HepG2 (cell line): ENCODE data around the gene IFNE. TPM values are rescaled to one million over a fixed set of nuclear protein-coding genes. Genes with fewer than 3 reads are reported as not detected.

Experiments
- ATAC-seq: fragments of 200-7000 bp; cut with Tn5 transposase; 3 replicates; pipeline ENCODE4 v1.9.1; 2020; ENCODE audit warnings: mild to moderate bottlenecking, moderate library complexity
- BruUV-seq: library from RNA; stranded (reverse); fragments of 400-500 nt; replicated peaks from 2 replicates; lab custom pipeline; 2021; lab: Mats Ljungman, UMichigan
- CTCF ChIA-PET: fragments of 300-600 bp; formaldehyde crosslinking; extraction: SDS; loops from one replicate; lab custom pipeline; 2021; ENCODE audit warnings: low total read pairs, inconsistent platforms, low intra/inter-chr PET ratio; lab: Yijun Ruan, JAX
- POLR2A ChIA-PET: fragments of 350-600 bp; sonication (Branson Sonifier 250); formaldehyde crosslinking; loops from one replicate; lab custom pipeline; 2020; ENCODE audit warnings: antibody characterized with exemption, inconsistent platforms; lab: Yijun Ruan, JAX
- DNase-seq: peaks from one replicate; pipeline ENCODE4 v3.0.0-alpha.2; 2015; ENCODE audit warnings: low spot score
- FAIRE-seq: peaks from 3 replicates; lab custom pipeline; 2011; peaks lifted over from hg19 to GRCh38; lab: Jason Lieb, UNC
- H2AFZ ChIP-seq: one replicate; pipeline ENCODE4 v1.6.1; 2011; ENCODE audit warnings: low read length, inconsistent platforms
- H3K27ac ChIP-seq: fragments of 300-600 bp; 3 replicates; pipeline ENCODE4 v1.8.0; 2011; ENCODE audit warnings: mixed run types, mild to moderate bottlenecking, mixed read lengths, low read length, inconsistent platforms; ENCODE audit not compliant: insufficient read depth; ENCODE audit errors: extremely low read length
- H3K27me3 ChIP-seq, 2 experiments: fragments of 200-600 bp in 1 of 2; 2 replicates in 1 of 2; 3 replicates in 1 of 2; pipeline versions ENCODE4 v1.6.0 to v1.8.0; 2011; ENCODE audit warnings: low read length in 2 of 2, mild to moderate bottlenecking in 2 of 2, moderate library complexity in 2 of 2, inconsistent platforms in 1 of 2; ENCODE audit not compliant: insufficient read depth in 2 of 2, control insufficient read depth in 1 of 2
- H3K36me3 ChIP-seq, 2 experiments: fragments of 200-600 bp in 1 of 2; replicated peaks in 1 of 2; 2 replicates in 1 of 2; 3 replicates in 1 of 2; pipeline versions ENCODE4 v1.5.1 to v1.8.0; 2011; ENCODE audit warnings: low read length in 2 of 2, inconsistent platforms in 1 of 2; ENCODE audit not compliant: insufficient read depth in 2 of 2, control insufficient read depth in 1 of 2
- H3K4me1 ChIP-seq: 2 replicates; pipeline ENCODE4 v1.5.1; 2012; ENCODE audit warnings: low read length, inconsistent platforms; ENCODE audit not compliant: insufficient read depth
- H3K4me2 ChIP-seq: 2 replicates; pipeline ENCODE4 v1.6.0; 2011; ENCODE audit warnings: low read depth, low read length, inconsistent platforms
- H3K4me3 ChIP-seq, 3 experiments: fragments of 200-600 bp in 1 of 3; sonication (generic), shearing (Covaris generic) in 1 of 3; replicated peaks in 1 of 3; 2 replicates each; pipeline ENCODE4 v1.5.1; 2011 to 2016; ENCODE audit warnings: low read length in 3 of 3, inconsistent platforms in 2 of 3, low read depth in 2 of 3, mild to moderate bottlenecking in 2 of 3, control low read depth in 1 of 3, mixed read lengths in 1 of 3; ENCODE audit not compliant: insufficient read depth in 1 of 3
- H3K79me2 ChIP-seq: one replicate; pipeline ENCODE4 v1.6.1; 2011; ENCODE audit warnings: low read length, inconsistent platforms; ENCODE audit not compliant: insufficient read depth
- H3K9ac ChIP-seq: 2 replicates; pipeline ENCODE4 v1.6.0; 2011; ENCODE audit warnings: mild to moderate bottlenecking, low read depth, low read length, inconsistent platforms; ENCODE audit not compliant: insufficient read depth
- H3K9me3 ChIP-seq: 2 replicates; pipeline ENCODE4 v1.5.1; 2012; ENCODE audit warnings: mild to moderate bottlenecking, low read length
- H4K20me1 ChIP-seq: 2 replicates; pipeline ENCODE4 v1.6.0; 2011; ENCODE audit warnings: inconsistent platforms, mild to moderate bottlenecking, low read length, moderate library complexity; ENCODE audit not compliant: insufficient read depth
- ATF5 ChIP-seq: sonication (generic); formaldehyde crosslinking; IDR thresholded peaks from 2 replicates; pipeline ENCODE4 v1.4.0; 2020; ENCODE audit warnings: mild to moderate bottlenecking, low read depth, missing genetic modification reagents
- CBX1 ChIP-seq: IDR thresholded peaks from one replicate; pipeline ENCODE4 v1.6.1; 2016; ENCODE audit warnings: antibody characterized with exemption, low read depth
- CTCF ChIP-seq: sonication (generic); formaldehyde crosslinking; IDR thresholded peaks from 2 replicates; pipeline ENCODE4 v1.5.0; 2020; ENCODE audit warnings: mild to moderate bottlenecking, missing genetic modification reagents, moderate library complexity
- HBP1 ChIP-seq: IDR thresholded peaks from 2 replicates; pipeline ENCODE4 v1.6.1; 2016; ENCODE audit warnings: low read depth, control low read depth
- PHF21A ChIP-seq: sonication (generic); formaldehyde crosslinking; IDR thresholded peaks from 2 replicates; pipeline ENCODE4 v1.5.0; 2020; ENCODE audit warnings: mild to moderate bottlenecking, missing genetic modification reagents
- RORA ChIP-seq: sonication (generic); formaldehyde crosslinking; IDR thresholded peaks from 2 replicates; pipeline ENCODE4 v1.5.0; 2020; ENCODE audit warnings: mild to moderate bottlenecking, missing genetic modification reagents, moderate library complexity
- THAP9 ChIP-seq: sonication (generic); formaldehyde crosslinking; IDR thresholded peaks from 2 replicates; pipeline ENCODE4; 2020; ENCODE audit warnings: missing genetic modification reagents, mild to moderate bottlenecking, borderline replicate concordance
- TOPORS ChIP-seq: sonication (generic); formaldehyde crosslinking; IDR thresholded peaks from 2 replicates; pipeline ENCODE4 v1.8.0; 2023; ENCODE audit warnings: mild to moderate bottlenecking, missing genetic modification reagents
- ZBTB37 ChIP-seq: sonication (generic); formaldehyde crosslinking; IDR thresholded peaks from 2 replicates; pipeline ENCODE4 v1.4.0; 2020; ENCODE audit warnings: mild to moderate bottlenecking, missing genetic modification reagents
- ZNF382 ChIP-seq: sonication (generic); formaldehyde crosslinking; IDR thresholded peaks from 2 replicates; pipeline ENCODE4 v1.5.0; 2020; ENCODE audit warnings: missing genetic modification reagents, mild to moderate bottlenecking, borderline replicate concordance
- ZNF512B ChIP-seq: sonication (generic); formaldehyde crosslinking; IDR thresholded peaks from 2 replicates; pipeline ENCODE4 v1.5.1; 2020; ENCODE audit warnings: missing genetic modification reagents, mild to moderate bottlenecking, borderline replicate concordance
- WGBS: methylation state at CpG from one replicate; pipeline ENCODE4 v1.1.6; 2017; ENCODE audit warnings: low lambda C conversion rate; 5-methylcytosine and 5-hydroxymethylcytosine counted together
- in situ Hi-C: cut with HindIII; loops from 2 replicates; pipeline ENCODE4 v1.10.0; 2017; ENCODE audit warnings: low pct_unique_long_range_greater_than_20kb; ENCODE audit not compliant: extremely low pct_ligation_motif_present
- intact Hi-C: fragments of 100-400 bp; cut with micrococcal nuclease; formaldehyde crosslinking; loops from one replicate; pipeline ENCODE4 v1.10.0; 2022; ENCODE audit not compliant: unreplicated experiment
- polyA plus RNA-seq, 8 experiments: library from polyadenylated mRNA; depleted of rRNA in 3 of 8; stranded (reverse) in 7 of 8; unstranded in 1 of 8; fragments of >200 nt; fragmentation: Illumina TruSeq in 4 of 8; extraction: Trizol in 4 of 8; gene quantifications; 2 replicates each; pipeline versions ENCODE4 v1.2.1 to v1.2.3, GENCODE V29; 2011 to 2016; ENCODE audit warnings: low read depth in 4 of 8, missing spikeins in 1 of 8, mixed read lengths in 1 of 8; ENCODE audit not compliant: insufficient read depth in 1 of 8
- total RNA-seq, 5 experiments: library from RNA; depleted of rRNA; stranded (reverse); fragments of >200 nt; fragmentation: Illumina TruSeq; extraction: Trizol; gene quantifications; 2 replicates each; pipeline ENCODE4 v1.2.3, GENCODE V29; 2016; ENCODE audit warnings: low read depth in 1 of 5

Gene IFNE
- total and polyA plus RNA-seq, 2 of the 13 experiments (the other 11 are each of a cell fraction or from before 2014, with no cell fraction given), result not detected

GRCh38 chr9:21499912-21500311, 17.8 kb upstream of the IFNE start:
- Histone ChIP-seq H3K27ac (no peak overlapping the region), H3K4me3 (no peak overlapping the region), H3K4me2 (no peak overlapping the region), H3K79me2 (no peaks in the 10 kb centered on the region), H3K9ac (no peak overlapping the region), H3K27me3 (no peaks in the 10 kb centered on the region), H2AFZ (no peak overlapping the region), H4K20me1 (no peaks in the 10 kb centered on the region), H3K4me1 (no peaks in the 10 kb centered on the region), H3K36me3 (no peaks in the 10 kb centered on the region), H3K9me3 (no peaks in the 10 kb centered on the region)
- ATAC-seq, result no peak
- no peak for FAIRE-seq
- DNase-seq, result no peak
- 7% methylated on average over 5 of the region's 5 CpGs for WGBS
- intact Hi-C loops, result no loop called here
- no peak for TF ChIP-seq PHF21A (CRISPR knock-in tag)
- no peak for TF ChIP-seq RORA
- no peak for TF ChIP-seq TOPORS
- no peak for TF ChIP-seq THAP9 (CRISPR knock-in tag)
- no peak for TF ChIP-seq HBP1 (CRISPR knock-in tag)
- TF ChIP-seq ZBTB37 (CRISPR knock-in tag), result no peak
- TF ChIP-seq ZNF512B, result no peak
- TF ChIP-seq CBX1, result no peak
- TF ChIP-seq CTCF, result no peak
- no peak for TF ChIP-seq ATF5
- TF ChIP-seq ZNF382 (CRISPR knock-in tag), result no peak
- CTCF ChIA-PET, result no interaction called here
- no TSS peak for BruUV-seq
- in situ Hi-C loops, result no loop called here
- POLR2A ChIA-PET, result no interaction called here
